ENCODE results near the gene TSPAN31.
"Not testable (repeated sequence)": the region's sequence is repeated elsewhere in the genome, so short reads cannot be mapped to it uniquely, and the experiment has no call there.

TSPAN31 gene

DNA sequence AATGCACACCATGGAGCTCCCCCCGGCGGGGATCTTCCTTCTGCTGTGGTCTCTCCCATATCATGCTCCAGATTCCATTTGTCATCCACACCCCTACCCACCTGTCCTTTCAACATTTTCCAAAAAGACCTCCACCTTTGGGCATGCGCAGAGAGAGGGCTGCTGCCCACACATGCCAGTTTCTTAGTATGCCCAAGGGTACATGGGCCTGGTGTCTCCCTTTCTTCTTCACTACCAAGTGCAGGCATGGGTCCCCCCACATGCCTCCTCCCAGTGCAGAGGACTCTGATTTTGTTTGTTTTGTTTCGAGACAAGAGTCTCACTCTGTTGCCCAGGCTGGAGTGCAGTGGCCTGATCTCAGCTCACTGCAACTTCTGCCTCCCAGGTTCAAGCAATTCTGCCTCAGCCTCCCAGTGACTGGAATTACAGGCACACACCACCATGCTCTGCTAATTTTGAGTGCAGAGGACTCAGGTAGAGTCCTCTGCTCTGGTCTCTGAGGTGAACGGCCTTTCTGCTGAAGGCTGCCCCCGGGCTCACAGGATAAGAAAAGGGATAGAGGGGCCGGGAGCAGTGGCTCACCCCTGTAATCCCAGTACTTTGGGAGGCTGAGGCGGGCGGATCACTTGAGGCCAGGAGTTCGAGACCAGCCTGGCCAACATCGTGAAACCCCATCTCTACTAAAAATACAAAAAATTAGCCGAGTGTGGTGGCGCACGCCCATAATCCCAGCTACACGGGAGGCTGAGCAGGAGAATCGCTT lies 22.8 kb upstream of the TSPAN31 start:
- not testable (repeated sequence) for DNase-seq (ENCODE audit: low read depth in 4 of 4, low spot score in 1 of 4)

DNA sequence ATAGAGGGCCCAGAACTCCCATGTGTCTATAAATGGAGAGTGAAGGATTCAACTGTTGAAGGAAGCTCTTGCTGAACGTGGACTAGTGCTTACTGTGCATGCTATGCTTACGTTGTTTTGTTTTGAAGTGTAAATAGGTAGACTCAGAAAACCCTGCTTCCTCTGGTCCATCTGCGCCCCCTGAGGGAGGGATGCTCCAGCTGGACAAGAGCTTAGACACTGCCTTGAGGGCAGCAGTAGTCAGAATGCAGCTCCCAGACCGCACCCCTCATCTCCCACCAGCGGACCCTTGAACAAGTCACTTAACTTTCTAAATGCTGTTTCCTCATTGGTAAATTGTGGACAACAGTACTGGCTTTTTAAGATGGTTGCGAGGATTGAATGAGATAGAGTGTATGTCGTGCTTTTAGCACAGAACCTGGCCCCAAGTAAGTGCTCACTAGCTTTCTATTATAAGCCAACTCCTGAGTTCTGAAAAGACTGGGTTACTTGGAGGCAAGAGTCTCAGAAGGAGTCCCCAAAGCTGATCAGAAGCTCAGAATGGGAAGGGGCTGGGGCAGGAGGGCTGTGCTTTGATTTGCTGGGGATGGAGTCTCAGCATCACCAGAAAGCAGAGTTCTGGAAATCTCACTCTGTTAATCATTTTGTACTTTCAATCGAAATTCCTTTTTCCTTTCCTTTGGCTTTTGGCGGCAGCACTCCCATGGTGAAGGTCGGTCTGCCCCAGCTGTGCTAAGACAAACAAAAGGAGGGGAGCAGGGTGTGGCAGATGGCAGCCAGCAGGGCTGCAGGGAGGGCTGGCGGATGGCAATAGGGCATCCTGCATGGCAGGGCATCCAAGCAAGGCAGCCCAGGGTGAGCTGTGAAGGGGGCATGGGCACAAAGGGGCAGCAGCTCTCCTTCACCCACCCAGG lies 21.9 kb upstream of the TSPAN31 start:
- DNase-seq (ENCODE audit: low read depth in 4 of 4, low spot score in 1 of 4) = no peak

DNA sequence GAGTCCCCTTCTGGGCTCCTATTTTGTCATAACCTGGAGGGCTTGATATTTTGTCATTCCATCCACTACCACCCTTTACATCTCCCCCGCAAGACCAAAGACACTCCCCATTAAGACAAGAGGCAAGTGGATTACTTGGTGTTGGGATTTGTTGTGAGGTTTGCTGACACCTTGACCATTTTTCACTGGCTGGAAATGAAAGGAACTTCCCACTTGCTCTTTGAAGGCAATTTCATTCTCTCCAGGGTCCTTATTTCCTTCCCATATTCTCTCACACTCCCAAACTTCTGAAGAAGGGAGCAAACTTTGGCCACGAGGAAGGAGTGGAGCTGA lies 21.2 kb upstream of the TSPAN31 start:
- DNase-seq (ENCODE audit: low read depth in 4 of 4, low spot score in 1 of 4) = no peak

DNA sequence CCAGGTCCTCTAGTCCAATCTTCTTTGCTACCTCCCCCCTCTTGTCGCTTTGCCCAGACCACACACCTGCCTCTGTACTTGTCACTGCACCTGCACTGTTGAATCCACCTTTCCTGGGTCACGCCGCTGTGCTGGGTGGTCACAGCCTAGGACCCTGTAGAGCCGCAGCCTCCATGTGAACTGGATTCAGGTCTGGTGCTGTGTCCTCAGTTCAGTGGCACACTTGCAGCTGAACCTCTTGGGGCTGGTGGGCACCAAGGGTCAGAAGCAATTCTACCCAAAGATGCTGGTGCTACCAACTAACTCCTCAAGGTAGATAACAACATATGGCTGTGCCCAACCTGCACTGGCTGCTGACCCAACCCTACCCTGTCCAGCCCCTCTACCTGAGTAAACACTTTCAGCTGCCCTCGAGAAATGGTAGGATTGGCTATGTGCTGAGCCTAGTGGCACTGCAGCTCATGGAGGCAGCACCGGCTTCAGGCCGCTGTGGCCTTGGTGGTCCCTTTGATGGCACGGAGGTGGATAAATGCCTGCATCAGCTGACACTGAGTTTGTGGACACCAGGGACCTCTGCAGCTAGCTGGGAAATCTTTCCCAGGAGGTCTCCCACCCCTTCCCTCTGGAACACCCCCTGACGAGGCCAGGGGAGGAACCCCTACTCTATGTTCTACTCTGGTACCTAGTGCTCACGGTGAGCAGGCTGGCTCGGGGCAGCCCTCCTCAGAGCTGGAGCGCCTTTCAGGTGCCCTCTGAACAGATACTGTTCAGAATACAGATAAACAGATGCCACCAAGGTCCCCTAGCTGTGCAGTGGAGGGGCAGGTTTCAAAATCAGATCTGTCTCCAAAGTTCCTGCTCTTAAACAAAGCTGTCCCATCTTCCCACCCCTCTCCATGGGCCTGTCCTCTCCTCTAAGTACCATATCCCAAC lies 20.6 kb upstream of the TSPAN31 start:
- no peak for DNase-seq (ENCODE audit: low read depth in 4 of 4, low spot score in 1 of 4)

- DNase-seq (ENCODE audit: low read depth in 4 of 4, low spot score in 1 of 4) = no peak
Observed at GRCh38 chr12:57724936-57725740, 19.7 kb upstream of the TSPAN31 start.

- DNase-seq (ENCODE audit: low read depth in 4 of 4, low spot score in 1 of 4) = no peak
Observed at GRCh38 chr12:57725851-57726150, 19.0 kb upstream of the TSPAN31 start.

DNA sequence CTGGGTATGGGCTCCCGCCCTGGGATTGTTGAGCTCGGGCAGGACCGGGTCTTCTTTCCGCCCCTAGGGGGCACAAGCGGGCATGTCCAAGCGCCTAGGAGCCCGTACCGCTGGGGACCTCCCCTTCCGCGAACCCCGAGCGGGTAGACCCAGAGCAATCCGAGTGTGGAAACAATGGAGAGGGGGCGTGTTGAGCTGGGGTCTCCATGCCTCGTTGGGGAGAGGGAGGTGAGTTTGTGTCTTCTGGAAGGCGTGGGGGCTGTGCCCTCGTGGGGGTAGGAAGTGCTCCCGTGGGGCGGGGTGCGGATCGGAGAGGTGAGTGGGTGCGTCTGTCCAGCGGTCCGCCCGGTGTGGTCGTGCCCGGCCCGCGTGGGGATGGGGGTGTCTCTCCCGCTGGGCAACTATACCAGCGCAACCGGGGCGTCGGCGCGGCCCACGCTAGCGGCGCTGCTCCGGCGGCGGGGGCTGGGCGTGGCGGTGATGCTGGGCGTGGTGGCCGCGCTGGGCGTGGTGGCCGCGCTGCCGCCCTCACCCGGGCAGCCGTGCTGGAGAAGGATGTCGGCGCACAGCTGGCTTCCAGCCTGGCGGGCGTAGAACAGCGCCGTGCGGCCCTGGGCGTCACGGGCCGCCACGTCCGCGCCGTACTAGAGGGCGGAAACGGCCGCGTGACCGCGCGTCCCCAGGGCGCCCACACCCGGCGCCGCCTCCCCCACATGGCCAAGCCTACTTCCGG lies 18.5 kb upstream of the TSPAN31 start:
- DNase-seq (ENCODE audit: low read depth in 4 of 4, low spot score in 1 of 4) = no peak

DNA sequence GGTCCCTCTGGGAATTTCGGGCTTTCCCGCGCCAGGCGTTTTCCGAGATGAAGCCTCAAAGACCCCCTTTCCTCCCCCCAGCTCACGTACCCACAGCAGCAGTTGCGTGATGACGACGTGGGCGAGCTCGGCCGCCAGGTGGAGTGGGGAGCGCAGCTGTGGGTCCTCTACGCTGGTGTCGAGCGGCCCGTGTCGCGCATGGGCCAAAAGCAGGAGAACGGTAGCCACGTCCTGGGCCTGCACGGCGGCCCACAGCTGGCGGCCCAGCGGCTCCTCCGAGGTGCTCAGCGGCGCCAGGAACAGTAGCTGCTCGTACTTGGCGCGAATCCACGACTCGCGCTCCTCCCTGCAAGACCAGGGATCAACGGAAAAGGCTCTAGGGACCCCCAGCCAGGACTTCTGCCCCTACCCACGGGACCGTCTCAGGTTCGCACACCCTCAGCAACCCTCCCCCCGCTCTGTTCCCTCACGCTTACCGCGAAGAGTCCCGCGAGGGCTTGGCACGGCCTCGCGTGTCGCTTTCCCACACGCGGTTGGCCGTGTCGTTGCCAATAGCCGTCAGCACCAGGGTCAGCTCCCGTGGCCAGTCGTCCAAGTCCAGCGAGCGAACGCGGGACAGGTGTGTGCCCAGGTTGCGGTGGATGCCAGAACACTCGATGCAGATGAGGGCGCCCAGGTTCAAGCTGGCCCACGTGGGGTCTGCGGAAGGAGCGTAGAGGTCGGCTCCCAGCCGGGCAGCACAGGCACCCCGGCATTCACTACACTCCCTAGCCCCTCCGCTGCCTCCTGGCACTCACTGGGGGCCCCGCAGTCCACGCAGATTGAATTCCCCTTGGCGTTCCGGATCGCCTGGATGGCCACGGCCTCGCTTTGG lies 17.7 kb upstream of the TSPAN31 start:
- no peak for DNase-seq (ENCODE audit: low read depth in 4 of 4, low spot score in 1 of 4)

DNA sequence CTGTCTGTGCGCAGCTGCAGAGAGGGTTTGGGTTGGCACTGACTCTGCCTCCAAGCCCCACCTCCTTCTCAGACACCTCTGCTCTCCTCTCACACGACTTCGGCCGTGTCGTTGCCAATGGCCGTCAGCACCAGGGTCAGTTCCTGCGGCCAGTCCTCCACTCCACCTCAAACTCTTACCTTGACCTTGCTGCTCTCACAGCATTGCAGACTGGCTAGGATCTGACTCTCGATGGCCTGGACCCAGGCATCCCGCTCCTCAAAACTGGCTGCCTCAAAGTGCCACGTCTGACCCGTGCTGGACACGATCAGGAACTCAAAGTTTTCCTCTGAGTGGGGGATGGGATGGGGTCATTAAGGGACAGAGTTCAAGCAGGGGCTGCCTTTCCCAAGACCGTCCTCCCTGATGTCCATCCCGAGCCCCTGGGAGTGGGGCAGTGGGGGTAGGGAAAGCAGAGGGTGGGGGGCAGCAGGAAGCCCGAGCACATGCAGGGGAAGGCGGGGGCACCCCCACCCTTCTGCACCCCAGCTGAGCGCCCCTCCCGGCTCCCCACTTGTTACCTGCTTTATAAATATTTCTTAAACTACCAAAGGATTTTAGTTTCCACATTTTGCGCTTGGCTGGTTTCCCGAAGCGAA lies 17.0 kb upstream of the TSPAN31 start:
- no peak for DNase-seq (ENCODE audit: low read depth in 4 of 4, low spot score in 1 of 4)

DNA sequence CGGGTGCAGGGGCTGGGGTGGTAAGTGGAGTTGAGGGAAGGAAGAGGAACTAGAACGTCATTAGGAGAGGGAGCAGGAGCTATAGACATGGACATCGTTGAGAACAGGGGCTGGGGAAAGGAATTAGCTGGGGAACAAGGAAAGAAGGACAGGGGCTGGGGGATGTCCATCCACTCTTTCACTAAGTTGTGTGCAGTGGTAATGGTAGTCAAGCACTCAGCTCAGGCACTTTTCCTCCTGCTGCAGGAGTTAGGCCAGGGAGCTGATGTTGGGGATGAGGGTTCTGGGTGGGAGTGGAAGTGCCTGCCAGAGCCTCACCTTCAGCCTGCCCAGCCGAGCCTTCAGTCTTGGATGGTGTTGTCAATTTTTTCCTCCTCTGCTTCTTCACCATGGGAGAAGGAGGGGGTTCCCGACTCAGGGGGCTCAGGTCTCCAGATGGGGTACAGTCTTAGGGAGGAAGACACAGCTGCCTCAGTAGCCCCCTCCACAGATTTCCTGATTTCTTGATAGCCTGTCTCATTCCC lies 15.5 kb upstream of the TSPAN31 start:
- DNase-seq (ENCODE audit: low read depth in 4 of 4, low spot score in 1 of 4) = no peak

GRCh38 chr12:57730336-57731067 lies 14.3 kb upstream of the TSPAN31 start:
- no peak for DNase-seq (ENCODE audit: low read depth in 4 of 4, low spot score in 1 of 4)

GRCh38 chr12:57731411-57732080 lies 13.3 kb upstream of the TSPAN31 start:
- no peak for DNase-seq (ENCODE audit: low read depth in 4 of 4, low spot score in 1 of 4)

GRCh38 chr12:57732270-57732669 lies 12.6 kb upstream of the TSPAN31 start:
- DNase-seq (ENCODE audit: low read depth in 4 of 4, low spot score in 1 of 4) = no peak

DNA sequence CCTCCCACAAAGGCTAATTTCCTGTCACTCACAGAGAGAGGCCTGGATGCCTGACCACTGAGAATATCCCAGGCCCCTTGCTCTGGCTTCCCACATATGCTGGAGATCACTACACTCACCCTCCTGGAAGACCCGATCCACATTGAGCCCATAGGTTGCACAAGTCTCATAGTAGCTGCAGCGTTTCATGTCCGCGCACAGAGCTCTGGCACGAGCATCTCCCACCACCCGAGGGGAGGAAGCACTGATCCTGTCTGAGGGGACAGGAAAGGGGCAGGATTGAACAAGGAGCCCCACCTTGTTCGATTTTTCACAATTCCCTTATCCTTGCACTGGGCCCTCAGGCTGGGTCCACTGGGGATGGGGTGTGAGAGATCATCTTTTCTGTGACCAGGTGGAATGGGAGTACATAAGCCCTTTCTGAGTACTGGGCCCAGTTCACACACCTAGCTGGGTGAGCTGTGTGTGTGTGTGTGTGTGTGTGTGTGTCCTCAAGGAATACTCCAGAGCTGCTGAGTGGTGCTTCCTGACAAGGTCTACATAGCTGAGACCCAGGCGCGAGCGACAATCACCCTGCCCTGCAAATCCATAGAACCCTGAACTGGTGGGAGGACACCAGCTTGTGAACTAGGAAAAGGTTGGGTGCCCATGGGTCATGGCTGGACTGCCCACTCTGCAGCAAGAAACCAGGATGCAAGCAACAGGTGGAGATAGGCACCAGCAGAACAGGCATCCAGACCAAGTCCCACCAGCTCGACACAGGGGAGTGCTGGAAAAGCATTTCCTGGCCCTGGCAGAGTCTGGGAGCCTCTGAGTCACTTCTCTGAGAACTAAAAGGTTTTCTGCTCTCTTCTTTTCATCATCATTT lies 11.9 kb upstream of the TSPAN31 start:
- DNase-seq (ENCODE audit: low read depth in 4 of 4, low spot score in 1 of 4) = no peak

GRCh38 chr12:57733928-57734327 lies 10.9 kb upstream of the TSPAN31 start:
- DNase-seq (ENCODE audit: low read depth in 4 of 4, low spot score in 1 of 4) = no peak

DNA sequence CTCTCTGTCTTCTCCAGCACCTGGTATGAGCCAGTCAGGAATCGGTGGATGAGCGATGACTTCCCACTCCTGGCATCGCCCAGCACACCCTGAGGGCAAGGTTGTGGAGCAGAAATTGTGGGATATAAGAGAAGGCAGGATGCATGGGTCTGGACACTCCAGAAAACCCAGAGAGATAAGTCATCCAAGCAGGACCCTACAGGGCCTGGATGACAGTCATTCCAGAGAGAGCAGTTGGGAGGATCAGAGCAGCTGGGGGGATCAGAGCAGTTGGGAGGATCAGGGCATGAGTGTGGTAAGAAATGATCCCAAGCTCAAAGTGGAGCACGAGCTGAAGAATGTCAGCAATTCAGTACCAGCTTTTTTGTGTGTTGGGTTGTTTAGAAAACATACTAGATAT lies 10.2 kb upstream of the TSPAN31 start:
- DNase-seq (ENCODE audit: low read depth in 4 of 4, low spot score in 1 of 4) = no peak

Data from stimulated activated CD4-positive, alpha-beta T cell treated with anti-CD3 and anti-CD28 coated beads, Interleukin-1b, Interleukin-23, amount 100 ng/mL, for 24 hours (primary cell).